Loucy (cell line): ENCODE results near the gene TNFRSF9.

Experiments used
- H2AFZ ChIP-seq: fragments of 200-600 bp; sonication (generic); 2 replicates; pipeline ENCODE4 v1.6.0; 2016; ENCODE audit warnings: antibody characterized with exemption, mild to moderate bottlenecking, low read length, moderate library complexity
- H3F3A ChIP-seq: fragments of 200-600 bp; 2 replicates; pipeline ENCODE4 v1.6.0; 2016; ENCODE audit warnings: antibody characterized with exemption, low read depth, mild to moderate bottlenecking
- H3K27me3 ChIP-seq: fragments of 200-600 bp; sonication (generic); 2 replicates; pipeline ENCODE4 v1.6.1; 2014; ENCODE audit warnings: low read length, mild to moderate bottlenecking; ENCODE audit not compliant: insufficient read depth, poor library complexity, severe bottlenecking
- H3K36me3 ChIP-seq: fragments of 200-600 bp; sonication (generic); 2 replicates; pipeline ENCODE4 v1.6.1; 2016; ENCODE audit warnings: low read length; ENCODE audit not compliant: insufficient read depth
- H3K4me1 ChIP-seq: fragments of 200-600 bp; sonication (generic); 2 replicates; pipeline ENCODE4 v1.5.1; 2014; ENCODE audit warnings: low read length, mild to moderate bottlenecking; ENCODE audit not compliant: insufficient read depth, poor library complexity, severe bottlenecking
- H3K4me2 ChIP-seq: fragments of 200-600 bp; sonication (generic); 2 replicates; pipeline ENCODE4 v1.6.0; 2014; ENCODE audit warnings: antibody characterized with exemption, low read length, low read depth, mild to moderate bottlenecking; ENCODE audit not compliant: poor library complexity, severe bottlenecking
- H3K4me3 ChIP-seq: fragments of 200-600 bp; sonication (generic); 2 replicates; pipeline ENCODE4 v1.5.1; 2014; ENCODE audit warnings: low read length, mild to moderate bottlenecking, mixed read lengths; ENCODE audit not compliant: poor library complexity, severe bottlenecking
- H3K79me2 ChIP-seq: fragments of 200-600 bp; sonication (generic); 2 replicates; pipeline ENCODE4 v1.6.1; 2014; ENCODE audit warnings: low read length; ENCODE audit not compliant: insufficient read depth
- H3K9ac ChIP-seq: fragments of 200-600 bp; sonication (generic); 2 replicates; pipeline ENCODE4 v1.6.0; 2014; ENCODE audit warnings: mild to moderate bottlenecking, low read depth, low read length, moderate library complexity; ENCODE audit not compliant: poor library complexity, severe bottlenecking
- H3K9me2 ChIP-seq: fragments of 200-600 bp; sonication (generic); replicated peaks from 2 replicates; pipeline ENCODE4 v1.6.1; 2016; ENCODE audit warnings: low read depth, low read length, mixed read lengths
- H3K9me3 ChIP-seq: fragments of 200-600 bp; sonication (generic); 2 replicates; pipeline ENCODE4 v1.6.1; 2014; ENCODE audit warnings: mild to moderate bottlenecking, antibody characterized with exemption, low read length, low read depth; ENCODE audit not compliant: insufficient read depth
- H4K20me1 ChIP-seq: fragments of 200-600 bp; sonication (generic); 2 replicates; pipeline ENCODE4 v1.6.0; 2014; ENCODE audit warnings: antibody characterized with exemption, low read length, mild to moderate bottlenecking; ENCODE audit not compliant: insufficient read depth, poor library complexity, severe bottlenecking
- CTCF ChIP-seq: fragments of 200-600 bp; sonication (generic); conservative IDR thresholded peaks from 2 replicates; pipeline ENCODE4 v1.5.1; 2014; ENCODE audit warnings: mild to moderate bottlenecking, antibody characterized with exemption, low read length
- EZH2phosphoT487 ChIP-seq: fragments of 200-600 bp; IDR thresholded peaks from 2 replicates; pipeline ENCODE4 v1.6.1; 2018; ENCODE audit warnings: antibody characterized with exemption, mild to moderate bottlenecking, moderate library complexity, borderline replicate concordance

Gene TNFRSF9

GRCh38 chr1:7871136-7871535 lies 69.5 kb downstream of the TNFRSF9 start:
- Histone ChIP-seq H3K36me3 (no peaks in the 10 kb centered on the region), H2AFZ (no peak overlapping the region), H3K4me2 (no peak overlapping the region), H3K79me2 (no peaks in the 10 kb centered on the region), H4K20me1 (no peaks in the 10 kb centered on the region), H3F3A (no peaks in the 10 kb centered on the region), H3K27me3 (no peaks in the 10 kb centered on the region), H3K9ac (no peak overlapping the region), H3K4me3 (no peak overlapping the region), H3K9me3 (no peaks in the 10 kb centered on the region), H3K4me1 (no peaks in the 10 kb centered on the region), H3K9me2 (no peaks in the 10 kb centered on the region)
- no peak for TF ChIP-seq CTCF
- no peak for TF ChIP-seq EZH2phosphoT487

- no peaks in the 10 kb centered on the region for H3K4me1 ChIP-seq
- no peaks in the 10 kb centered on the region for H3K9me2 ChIP-seq
- H3F3A ChIP-seq, result no peaks in the 10 kb centered on the region
- H4K20me1 ChIP-seq, result no peaks in the 10 kb centered on the region
- H3K9ac ChIP-seq, result no peak overlapping the region
- TF ChIP-seq EZH2phosphoT487 (no peak), CTCF (no peak)
- H3K79me2 ChIP-seq, result no peaks in the 10 kb centered on the region
- H3K9me3 ChIP-seq, result no peaks in the 10 kb centered on the region
- no peak overlapping the region for H3K4me2 ChIP-seq
- no peak overlapping the region for H3K4me3 ChIP-seq
- no peak overlapping the region for H2AFZ ChIP-seq
- no peaks in the 10 kb centered on the region for H3K36me3 ChIP-seq
- H3K27me3 ChIP-seq, result no peaks in the 10 kb centered on the region
Observed at GRCh38 chr1:7869136-7869920, 71.3 kb downstream of the TNFRSF9 start.

GRCh38 chr1:7868070-7868780 lies 72.4 kb downstream of the TNFRSF9 start:
- Histone ChIP-seq H3K79me2 (no peaks in the 10 kb centered on the region), H3F3A (no peaks in the 10 kb centered on the region), H2AFZ (no peak overlapping the region), H4K20me1 (no peaks in the 10 kb centered on the region), H3K36me3 (no peaks in the 10 kb centered on the region), H3K9me2 (no peaks in the 10 kb centered on the region), H3K4me2 (no peak overlapping the region), H3K4me1 (no peaks in the 10 kb centered on the region), H3K9me3 (no peaks in the 10 kb centered on the region), H3K27me3 (no peaks in the 10 kb centered on the region), H3K9ac (no peak overlapping the region), H3K4me3 (no peak overlapping the region)
- TF ChIP-seq EZH2phosphoT487 (no peak), CTCF (no peak)
